Trophoblast cell (in vitro differentiated cells and primary cell): Measurements from ENCODE around the gene DDX31.

Experiments
- DNase-seq, 2 donors: peaks; one replicate each; pipeline ENCODE4 v3.0.0-alpha.2; 2016
- H2AFZ ChIP-seq: 2 replicates; pipeline ENCODE4 v1.6.1; 2013; ENCODE audit warnings: low read length, moderate library complexity, mild to moderate bottlenecking; ENCODE audit not compliant: insufficient read depth, poor library complexity
- H2AK5ac ChIP-seq: 2 replicates; pipeline ENCODE4 v1.6.1; 2013; ENCODE audit warnings: mild to moderate bottlenecking, low read length
- H2BK120ac ChIP-seq: 2 replicates; pipeline ENCODE4 v1.6.1; 2013; ENCODE audit warnings: low read length, mild to moderate bottlenecking, moderate library complexity; ENCODE audit not compliant: insufficient read depth, poor library complexity
- H2BK12ac ChIP-seq: 2 replicates; pipeline ENCODE4 v1.6.1; 2013; ENCODE audit warnings: mild to moderate bottlenecking, low read length, moderate library complexity
- H2BK5ac ChIP-seq: 2 replicates; pipeline ENCODE4 v1.6.1; 2013; ENCODE audit warnings: low read length, low read depth, moderate library complexity, mild to moderate bottlenecking; ENCODE audit not compliant: poor library complexity
- H3K14ac ChIP-seq: 2 replicates; pipeline ENCODE4 v1.6.1; 2013; ENCODE audit warnings: mild to moderate bottlenecking, low read length
- H3K18ac ChIP-seq: 2 replicates; pipeline ENCODE4 v1.6.1; 2013; ENCODE audit warnings: mild to moderate bottlenecking, low read length
- H3K23ac ChIP-seq: 2 replicates; pipeline ENCODE4 v1.6.1; 2013; ENCODE audit warnings: low read length
- H3K27ac ChIP-seq: 2 replicates; pipeline ENCODE4 v1.5.1; 2013; ENCODE audit warnings: low read depth, mild to moderate bottlenecking, inconsistent platforms, low read length, moderate library complexity
- H3K27me3 ChIP-seq: 2 replicates; pipeline ENCODE4 v1.6.1; 2013; ENCODE audit warnings: inconsistent platforms, mild to moderate bottlenecking, low read length, moderate library complexity; ENCODE audit not compliant: insufficient read depth
- H3K36me3 ChIP-seq, 2 experiments: 1 replicate in 1 of 2; 2 replicates in 1 of 2; pipeline ENCODE4 v1.6.1; 2013; ENCODE audit warnings: low read length in 2 of 2, mild to moderate bottlenecking in 2 of 2, moderate library complexity in 1 of 2; ENCODE audit not compliant: insufficient read depth in 2 of 2, control insufficient read depth in 1 of 2
- H3K4ac ChIP-seq: 2 replicates; pipeline ENCODE4 v1.6.1; 2013; ENCODE audit warnings: low read depth, mild to moderate bottlenecking, low read length, moderate library complexity
- H3K4me1 ChIP-seq, 2 experiments: 1 replicate in 1 of 2; 2 replicates in 1 of 2; pipeline ENCODE4 v1.6.1; 2013; ENCODE audit warnings: low read length in 2 of 2, mild to moderate bottlenecking in 2 of 2, moderate library complexity in 1 of 2; ENCODE audit not compliant: insufficient read depth in 2 of 2, control insufficient read depth in 1 of 2
- H3K4me2 ChIP-seq: 2 replicates; pipeline ENCODE4 v1.6.1; 2013; ENCODE audit warnings: inconsistent platforms, mild to moderate bottlenecking, low read length, moderate library complexity
- H3K4me3 ChIP-seq: 2 replicates; pipeline ENCODE4 v1.5.1; 2013; ENCODE audit warnings: mild to moderate bottlenecking, low read depth, low read length, inconsistent platforms
- H3K79me1 ChIP-seq: one replicate; pipeline ENCODE4 v1.6.1; 2013; ENCODE audit warnings: low read length
- H3K79me2 ChIP-seq: 2 replicates; pipeline ENCODE4 v1.6.1; 2013; ENCODE audit warnings: low read length, mild to moderate bottlenecking; ENCODE audit not compliant: control insufficient read depth, insufficient read depth, poor library complexity
- H3K9ac ChIP-seq: 2 replicates; pipeline ENCODE4 v1.6.1; 2013; ENCODE audit warnings: mild to moderate bottlenecking, low read length
- H3K9me3 ChIP-seq: 2 replicates; pipeline ENCODE4 v1.6.1; 2013; ENCODE audit warnings: low read depth, mild to moderate bottlenecking, control low read depth, inconsistent platforms, low read length; ENCODE audit not compliant: insufficient read depth
- H4K12ac ChIP-seq: 2 replicates; pipeline ENCODE4 v1.6.1; 2013; ENCODE audit warnings: low read depth, mild to moderate bottlenecking, low read length, moderate library complexity
- H4K8ac ChIP-seq: 2 replicates; pipeline ENCODE4 v1.6.1; 2013; ENCODE audit warnings: low read depth, mild to moderate bottlenecking, low read length, moderate library complexity
- H4K91ac ChIP-seq: one replicate; pipeline ENCODE4 v1.6.1; 2013; ENCODE audit warnings: low read depth, mild to moderate bottlenecking, low read length, moderate library complexity
- WGBS: extraction: QIAGEN DNeasy Blood & Tissue Kit; methylation state at CpG from one replicate; pipeline ENCODE4 v1.1.7; 2013; ENCODE audit warnings: missing lambda C conversion rate; ENCODE audit not compliant: insufficient read length, insufficient coverage; ENCODE audit errors: extremely low coverage; 5-methylcytosine and 5-hydroxymethylcytosine counted together

The DDX31 gene

DNA sequence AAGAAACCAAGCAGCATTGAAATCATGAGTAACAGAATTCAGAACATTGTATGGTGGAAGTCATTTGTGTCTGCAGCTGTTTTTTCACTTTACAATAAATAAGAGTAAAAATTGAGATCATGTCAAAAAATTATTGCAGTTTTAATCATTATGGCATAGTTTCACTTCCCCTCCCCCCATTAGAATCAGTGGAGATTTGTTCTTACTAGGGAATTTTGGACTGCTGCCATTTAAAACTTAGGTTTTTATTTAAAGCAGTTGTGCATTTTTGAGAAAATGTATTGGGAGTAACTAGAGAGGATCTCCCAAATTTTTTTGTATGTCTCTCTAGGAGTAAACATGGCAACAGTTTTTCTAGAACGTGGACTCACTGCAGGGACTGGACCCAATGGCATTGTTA is 20.9 kb upstream of the DDX31 start:
- Histone ChIP-seq H2BK5ac (no peak overlapping the region), H2AFZ (no peak overlapping the region), H3K9me3 (no peaks in the 10 kb centered on the region), H3K4ac (no peak overlapping the region), H3K4me3 (no peak overlapping the region), H3K4me1 (no peaks in the 10 kb centered on the region), H3K14ac (no peak overlapping the region), H3K27ac (no peak overlapping the region), H4K8ac (no peak overlapping the region), H3K79me1 (no peaks in the 10 kb centered on the region), H3K4me2 (no peak overlapping the region), H3K27me3 (no peaks in the 10 kb centered on the region), H3K18ac (no peak overlapping the region), H3K9ac (no peak overlapping the region), H3K23ac (no peak overlapping the region), H4K12ac (no peak overlapping the region), H3K36me3 (peaks cover 12 to 30% of the 10 kb centered on the region in 2 experiments), H2AK5ac (no peak overlapping the region), H2BK12ac (no peak overlapping the region), H4K91ac (no peak overlapping the region), H2BK120ac (no peak overlapping the region), H3K79me2 (no peaks in the 10 kb centered on the region)
- no CpG with 5 or more reads among the region's 1 CpG for WGBS
- no peak for DNase-seq

- Histone ChIP-seq H4K8ac (no peak overlapping the region), H3K14ac (no peak overlapping the region), H3K36me3 (peaks cover 21 to 36% of the 10 kb centered on the region in 2 experiments), H3K4ac (no peak overlapping the region), H3K79me2 (no peaks in the 10 kb centered on the region), H3K18ac (no peak overlapping the region), H3K4me2 (no peak overlapping the region), H2BK120ac (no peak overlapping the region), H3K79me1 (no peaks in the 10 kb centered on the region), H4K12ac (no peak overlapping the region), H3K9me3 (no peaks in the 10 kb centered on the region), H3K27ac (no peak overlapping the region), H2AFZ (no peak overlapping the region), H2BK12ac (no peak overlapping the region), H2AK5ac (no peak overlapping the region), H3K23ac (no peak overlapping the region), H3K9ac (no peak overlapping the region), H3K27me3 (no peaks in the 10 kb centered on the region), H3K4me3 (no peak overlapping the region), H3K4me1 (no peaks in the 10 kb centered on the region), H4K91ac (no peak overlapping the region), H2BK5ac (no peak overlapping the region)
- DNase-seq = no peak
- WGBS = no CpG with 5 or more reads among the region's 1 CpG
Measured at GRCh38 chr9:132683873-132684272, 14.1 kb upstream of the DDX31 start.

DNA sequence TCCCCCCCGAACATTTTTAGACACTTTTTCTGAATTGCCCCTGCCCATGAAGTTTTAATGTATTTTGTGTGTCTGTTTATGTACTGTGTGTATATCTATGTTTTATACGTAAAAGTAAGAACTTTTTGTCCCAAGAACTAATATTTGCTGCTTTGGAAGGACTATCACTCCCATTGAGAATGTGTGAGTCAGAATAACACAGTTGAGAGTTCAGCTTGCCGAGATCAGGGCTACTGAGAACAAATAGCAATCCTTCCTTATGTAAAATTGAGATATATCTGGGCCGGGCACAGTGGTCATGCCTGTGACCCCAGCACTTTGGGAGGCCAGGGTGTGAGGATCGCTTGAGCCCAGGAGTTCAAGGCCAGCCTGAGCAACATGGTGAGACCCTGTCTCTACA is 11.8 kb upstream of the DDX31 start:
- H2AFZ ChIP-seq = no peak overlapping the region
- no peak overlapping the region for H3K18ac ChIP-seq
- no peak overlapping the region for H4K12ac ChIP-seq
- H2AK5ac ChIP-seq = no peak overlapping the region
- no peak overlapping the region for H3K23ac ChIP-seq
- no peak overlapping the region for H3K14ac ChIP-seq
- no peaks in the 10 kb centered on the region for H3K27me3 ChIP-seq
- no peak overlapping the region for H3K9ac ChIP-seq
- peak in 1 of 2 donors; percentile 12 for DNase-seq
- no peak overlapping the region for H3K4ac ChIP-seq
- no peak overlapping the region for H2BK120ac ChIP-seq
- no peaks in the 10 kb centered on the region for H3K79me1 ChIP-seq
- H3K36me3 ChIP-seq = peaks cover 27 to 37% of the 10 kb centered on the region in 2 experiments
- H3K9me3 ChIP-seq = no peaks in the 10 kb centered on the region
- no peak overlapping the region for H4K8ac ChIP-seq
- no peak overlapping the region for H3K4me3 ChIP-seq
- H3K4me1 ChIP-seq = no peaks in the 10 kb centered on the region
- no CpG with 5 or more reads among the region's 5 CpGs for WGBS
- no peak overlapping the region for H3K27ac ChIP-seq
- no peak overlapping the region for H2BK5ac ChIP-seq
- no peak overlapping the region for H4K91ac ChIP-seq
- H2BK12ac ChIP-seq = no peak overlapping the region
- H3K79me2 ChIP-seq = no peaks in the 10 kb centered on the region
- H3K4me2 ChIP-seq = no peak overlapping the region

- H4K91ac ChIP-seq = no peak overlapping the region
- no peak overlapping the region for H3K4me2 ChIP-seq
- H4K12ac ChIP-seq = no peak overlapping the region
- no peak for DNase-seq
- H3K27me3 ChIP-seq = no peaks in the 10 kb centered on the region
- peaks cover 24 to 33% of the 10 kb centered on the region in 2 experiments for H3K36me3 ChIP-seq
- H3K79me2 ChIP-seq = no peaks in the 10 kb centered on the region
- H3K23ac ChIP-seq = no peak overlapping the region
- H3K9ac ChIP-seq = no peak overlapping the region
- no peak overlapping the region for H4K8ac ChIP-seq
- no CpG with 5 or more reads among the region's 3 CpGs for WGBS
- no peaks in the 10 kb centered on the region for H3K9me3 ChIP-seq
- H2BK12ac ChIP-seq = no peak overlapping the region
- H3K4me1 ChIP-seq = no peaks in the 10 kb centered on the region
- H2AFZ ChIP-seq = no peak overlapping the region
- no peak overlapping the region for H3K27ac ChIP-seq
- H2BK5ac ChIP-seq = no peak overlapping the region
- no peak overlapping the region for H2BK120ac ChIP-seq
- no peak overlapping the region for H3K18ac ChIP-seq
- H3K4ac ChIP-seq = no peak overlapping the region
- no peaks in the 10 kb centered on the region for H3K79me1 ChIP-seq
- H2AK5ac ChIP-seq = no peak overlapping the region
- H3K14ac ChIP-seq = no peak overlapping the region
- no peak overlapping the region for H3K4me3 ChIP-seq
Measured at GRCh38 chr9:132679946-132680625, 10.3 kb upstream of the DDX31 start.
